Neural crest cell (in vitro differentiated cells): ENCODE measurements around the gene ATP6V0A1. TPM values are rescaled to one million over a fixed set of nuclear protein-coding genes. Genes with fewer than 3 reads are reported as not detected.
"Not testable (repeated sequence)": the region's sequence is repeated elsewhere in the genome, so short reads cannot be mapped to it uniquely, and the experiment has no call there.

Experiments
- DNase-seq: peaks from one replicate; pipeline ENCODE4 v3.0.0; 2021; ENCODE audit warnings: low read depth, mixed read lengths, low spot score
- H3K27ac Mint-ChIP-seq: one replicate; pipeline ENCODE4 v1.8.0; 2021; ENCODE audit warnings: mild to moderate bottlenecking, mixed read lengths; ENCODE audit not compliant: unreplicated experiment
- H3K27me3 Mint-ChIP-seq: 2 replicates; pipeline ENCODE4 v1.8.0; 2021; ENCODE audit warnings: low read depth, mild to moderate bottlenecking, mixed read lengths
- H3K36me3 Mint-ChIP-seq: 2 replicates; pipeline ENCODE4 v1.8.0; 2021; ENCODE audit warnings: low read depth, mild to moderate bottlenecking, mixed read lengths
- H3K4me1 Mint-ChIP-seq: 2 replicates; pipeline ENCODE4 v1.8.0; 2021; ENCODE audit warnings: mixed read lengths
- H3K4me3 Mint-ChIP-seq: one replicate; pipeline ENCODE4 v1.8.0; 2021; ENCODE audit warnings: mild to moderate bottlenecking, mixed read lengths
- H3K9me3 Mint-ChIP-seq: 2 replicates; pipeline ENCODE4 v1.8.0; 2021; ENCODE audit warnings: mixed read lengths
- total RNA-seq: library from RNA; stranded (reverse); gene quantifications from 2 replicates; pipeline ENCODE4 v1.2.1, GENCODE V29; 2021
- TF ChIP-seq, protein P1 (sequence below): fragments of 200-600 bp; sonication (generic); conservative IDR thresholded peaks from 2 replicates; pipeline ENCODE4 v1.5.0; 2021; ENCODE audit warnings: antibody characterized with exemption, mild to moderate bottlenecking

Gene ATP6V0A1
- total RNA-seq, 1 donor from 2014 or later: 59.4 TPM

GRCh38 chr17:42442196-42442565 lies 16.5 kb upstream of the ATP6V0A1 start:
- no peak overlapping the region for H3K4me3 Mint-ChIP-seq
- H3K27me3 Mint-ChIP-seq: no peaks in the 10 kb centered on the region
- H3K27ac Mint-ChIP-seq: peak overlapping the region; percentile 22
- TF ChIP-seq, protein P1, sequence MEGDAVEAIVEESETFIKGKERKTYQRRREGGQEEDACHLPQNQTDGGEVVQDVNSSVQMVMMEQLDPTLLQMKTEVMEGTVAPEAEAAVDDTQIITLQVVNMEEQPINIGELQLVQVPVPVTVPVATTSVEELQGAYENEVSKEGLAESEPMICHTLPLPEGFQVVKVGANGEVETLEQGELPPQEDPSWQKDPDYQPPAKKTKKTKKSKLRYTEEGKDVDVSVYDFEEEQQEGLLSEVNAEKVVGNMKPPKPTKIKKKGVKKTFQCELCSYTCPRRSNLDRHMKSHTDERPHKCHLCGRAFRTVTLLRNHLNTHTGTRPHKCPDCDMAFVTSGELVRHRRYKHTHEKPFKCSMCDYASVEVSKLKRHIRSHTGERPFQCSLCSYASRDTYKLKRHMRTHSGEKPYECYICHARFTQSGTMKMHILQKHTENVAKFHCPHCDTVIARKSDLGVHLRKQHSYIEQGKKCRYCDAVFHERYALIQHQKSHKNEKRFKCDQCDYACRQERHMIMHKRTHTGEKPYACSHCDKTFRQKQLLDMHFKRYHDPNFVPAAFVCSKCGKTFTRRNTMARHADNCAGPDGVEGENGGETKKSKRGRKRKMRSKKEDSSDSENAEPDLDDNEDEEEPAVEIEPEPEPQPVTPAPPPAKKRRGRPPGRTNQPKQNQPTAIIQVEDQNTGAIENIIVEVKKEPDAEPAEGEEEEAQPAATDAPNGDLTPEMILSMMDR: no peak
- no peaks in the 10 kb centered on the region for H3K9me3 Mint-ChIP-seq
- H3K36me3 Mint-ChIP-seq: no peaks in the 10 kb centered on the region
- no peaks in the 10 kb centered on the region for H3K4me1 Mint-ChIP-seq
- DNase-seq: no peak

DNA sequence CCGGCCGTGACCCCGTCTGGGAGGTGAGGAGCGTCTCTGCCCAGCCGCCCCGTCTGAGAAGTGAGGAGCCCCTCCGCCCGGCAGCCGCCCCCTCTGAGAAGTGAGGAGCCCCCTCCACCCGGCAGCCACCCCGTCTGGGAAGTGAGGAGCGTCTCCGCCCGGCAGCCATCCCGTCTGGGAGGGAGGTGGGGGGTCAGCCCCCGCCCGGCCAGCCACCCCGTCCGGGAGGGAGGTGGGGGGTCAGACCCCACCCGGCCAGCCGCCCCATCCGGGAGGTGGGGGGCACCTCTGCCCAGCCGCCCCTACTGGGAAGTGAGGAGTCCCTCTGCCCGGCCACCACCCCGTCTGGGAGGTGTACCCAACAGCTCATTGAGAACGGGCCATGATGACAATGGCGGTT lies 9.5 kb upstream of the ATP6V0A1 start:
- H3K9me3 Mint-ChIP-seq, H3K27me3 Mint-ChIP-seq, DNase-seq, H3K4me3 Mint-ChIP-seq, H3K27ac Mint-ChIP-seq, H3K4me1 Mint-ChIP-seq, H3K36me3 Mint-ChIP-seq: not testable (repeated sequence)

GRCh38 chr17:42449838-42450237 lies 8.8 kb upstream of the ATP6V0A1 start:
- DNase-seq, H3K27me3 Mint-ChIP-seq, H3K4me1 Mint-ChIP-seq, H3K9me3 Mint-ChIP-seq, H3K36me3 Mint-ChIP-seq, H3K4me3 Mint-ChIP-seq: not testable (repeated sequence)
- H3K27ac Mint-ChIP-seq: peak overlapping the region; percentile 73

DNA sequence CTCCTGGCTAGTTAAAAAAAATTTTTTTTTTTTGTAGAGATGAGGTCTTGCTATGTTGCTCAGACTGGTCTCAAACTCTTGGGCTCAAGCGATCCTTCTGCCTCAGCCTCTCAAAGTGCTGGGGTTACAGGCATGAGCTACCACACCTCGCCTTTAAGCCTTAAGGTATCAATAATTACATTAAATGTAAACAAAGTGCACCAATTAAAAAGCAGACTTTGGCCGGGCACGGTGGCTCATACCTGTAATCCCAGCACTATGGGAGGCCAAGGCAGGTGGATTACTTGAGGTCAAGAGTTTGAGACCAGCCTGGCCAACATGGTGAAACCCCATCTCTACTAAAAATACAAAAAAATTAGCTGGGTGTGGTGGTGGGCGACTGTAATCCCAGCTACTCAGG lies 7.4 kb upstream of the ATP6V0A1 start:
- not testable (repeated sequence) for H3K4me1 Mint-ChIP-seq, H3K4me3 Mint-ChIP-seq, DNase-seq, H3K36me3 Mint-ChIP-seq, H3K9me3 Mint-ChIP-seq, H3K27me3 Mint-ChIP-seq, H3K27ac Mint-ChIP-seq

DNA sequence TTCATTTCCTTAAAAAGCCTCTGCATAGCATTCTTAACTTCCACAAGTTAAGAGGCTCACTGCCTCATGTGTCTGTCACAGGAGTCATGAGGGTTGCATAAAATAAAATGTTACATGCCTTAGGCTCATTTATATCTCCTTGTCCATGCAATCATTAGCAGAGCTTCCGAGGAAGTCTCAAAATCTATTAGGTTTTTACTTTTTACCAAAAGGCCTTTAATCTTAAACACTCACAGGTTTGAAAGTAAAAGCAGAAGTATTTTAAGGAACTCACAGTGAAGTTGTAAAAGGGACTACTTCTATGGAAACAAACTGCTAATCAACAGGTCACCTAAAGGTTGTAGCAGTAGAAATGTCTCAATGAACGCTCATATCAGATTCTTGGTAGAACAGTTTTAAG lies 5.2 kb upstream of the ATP6V0A1 start:
- Mint-ChIP-seq H3K4me1 (peaks cover 9% of the 10 kb centered on the region), H3K9me3 (no peaks in the 10 kb centered on the region), H3K27ac (no peak overlapping the region), H3K27me3 (no peaks in the 10 kb centered on the region), H3K4me3 (no peak overlapping the region), H3K36me3 (peaks cover 3% of the 10 kb centered on the region)
- DNase-seq: no peak
- TF ChIP-seq, protein P1: no peak

GRCh38 chr17:42454987-42455386 lies 3.7 kb upstream of the ATP6V0A1 start:
- peaks cover 21% of the 10 kb centered on the region for H3K4me1 Mint-ChIP-seq
- H3K4me3 Mint-ChIP-seq, H3K36me3 Mint-ChIP-seq, DNase-seq, H3K27me3 Mint-ChIP-seq, H3K27ac Mint-ChIP-seq, H3K9me3 Mint-ChIP-seq: not testable (repeated sequence)

DNA sequence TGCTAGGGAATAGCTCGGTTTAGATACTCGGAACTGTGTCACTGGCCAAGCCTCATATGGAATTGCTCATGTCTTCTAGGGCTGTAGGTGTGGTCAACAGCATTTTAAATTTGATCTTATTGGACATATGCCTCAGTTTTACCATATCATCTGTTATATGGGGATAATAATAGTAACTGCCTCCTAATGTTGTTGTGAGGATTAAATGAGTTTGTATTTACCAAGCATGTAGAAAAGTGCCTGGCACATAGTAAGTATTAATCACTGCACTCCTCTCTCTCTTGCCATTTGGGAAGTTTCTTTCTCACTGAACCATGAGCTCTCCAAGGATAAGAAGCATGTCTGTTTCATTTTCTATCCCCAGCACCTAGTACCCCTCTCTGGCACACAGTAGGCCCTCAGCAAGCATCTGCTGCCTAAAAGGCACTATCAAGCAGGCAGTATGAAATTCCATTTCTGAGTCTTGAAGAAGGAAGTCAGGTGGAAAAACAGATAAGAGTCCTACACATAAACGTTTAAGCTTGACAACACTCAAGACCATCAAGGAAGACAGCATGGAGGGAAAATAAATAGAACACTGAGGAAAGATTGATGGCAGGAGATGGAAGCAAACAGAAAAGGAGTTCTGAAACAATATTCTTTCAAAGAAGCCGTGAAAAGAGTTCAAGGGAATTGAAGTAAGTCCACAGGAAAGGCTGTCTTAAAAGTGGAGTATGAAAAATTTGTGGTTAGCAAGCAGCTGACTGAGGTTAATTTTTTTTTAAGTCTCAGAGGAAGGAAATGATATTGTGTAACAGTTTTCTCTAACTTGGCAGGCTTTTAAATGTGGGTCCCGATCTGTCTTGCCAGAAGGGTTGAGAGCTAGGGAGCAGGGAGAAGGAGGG lies 2.2 kb upstream of the ATP6V0A1 start:
- TF ChIP-seq, protein P1: no peak
- Mint-ChIP-seq H3K4me1 (peaks cover 29% of the 10 kb centered on the region), H3K27ac (no peak overlapping the region), H3K9me3 (no peaks in the 10 kb centered on the region), H3K27me3 (no peaks in the 10 kb centered on the region), H3K36me3 (no peaks in the 10 kb centered on the region), H3K4me3 (peak overlapping the region; percentile 11)
- DNase-seq: no peak
